ENCODE measurements around the gene ARHGAP5.

The ARHGAP5 gene

GRCh38 chr14:32083315-32083624 is 6.2 kb downstream of the ARHGAP5 start:
- no peak for DNase-seq (ENCODE audit: low read depth in 1 of 2, low spot score in 1 of 2)
- Histone ChIP-seq H3K27me3 (ENCODE audit: insufficient read depth, poor library complexity, severe bottlenecking) (peaks cover 22% of the 10 kb centered on the region), H3K27ac (replicated peaks) (no peak overlapping the region), H3K4me3 (replicated peaks; ENCODE audit: insufficient read depth, low read length) (no peak overlapping the region)
- no peak for TF ChIP-seq GABPA (IDR thresholded peaks at IDR 0.05; ENCODE audit: low read depth)
- no peak for TF ChIP-seq REST (IDR thresholded peaks at IDR 0.05; ENCODE audit: insufficient replicate concordance, low read depth)
- no peak for TF ChIP-seq CTCF (IDR thresholded peaks at IDR 0.05; ENCODE audit: insufficient read depth, low read length)
- no peak for TF ChIP-seq SPI1 (IDR thresholded peaks at IDR 0.05; ENCODE audit: borderline replicate concordance, low read depth)
- TF ChIP-seq POLR2AphosphoS5 (IDR thresholded peaks at IDR 0.05; ENCODE audit: low read depth) = no peak

- Histone ChIP-seq H3K27ac (replicated peaks) (no peak overlapping the region), H3K4me3 (replicated peaks; ENCODE audit: insufficient read depth, low read length) (no peak overlapping the region), H3K27me3 (ENCODE audit: insufficient read depth, poor library complexity, severe bottlenecking) (peaks cover 17% of the 10 kb centered on the region)
- no peak for DNase-seq (ENCODE audit: low read depth in 1 of 2, low spot score in 1 of 2)
- TF ChIP-seq CTCF (IDR thresholded peaks at IDR 0.05; ENCODE audit: insufficient read depth, low read length) (no peak), SPI1 (IDR thresholded peaks at IDR 0.05; ENCODE audit: borderline replicate concordance, low read depth) (no peak), REST (IDR thresholded peaks at IDR 0.05; ENCODE audit: insufficient replicate concordance, low read depth) (no peak), POLR2AphosphoS5 (IDR thresholded peaks at IDR 0.05; ENCODE audit: low read depth) (no peak), GABPA (IDR thresholded peaks at IDR 0.05; ENCODE audit: low read depth) (no peak)
These were observed 6.7 kb downstream of the ARHGAP5 start for GRCh38 chr14:32083789-32084188.

- H3K27ac ChIP-seq (replicated peaks) = no peak overlapping the region
- no peak for TF ChIP-seq SPI1 (IDR thresholded peaks at IDR 0.05; ENCODE audit: borderline replicate concordance, low read depth)
- TF ChIP-seq POLR2AphosphoS5 (IDR thresholded peaks at IDR 0.05; ENCODE audit: low read depth) = no peak
- no peak for TF ChIP-seq REST (IDR thresholded peaks at IDR 0.05; ENCODE audit: insufficient replicate concordance, low read depth)
- no peak for TF ChIP-seq CTCF (IDR thresholded peaks at IDR 0.05; ENCODE audit: insufficient read depth, low read length)
- TF ChIP-seq GABPA (IDR thresholded peaks at IDR 0.05; ENCODE audit: low read depth) = no peak
- no peak for DNase-seq (ENCODE audit: low read depth in 1 of 2, low spot score in 1 of 2)
- peaks cover 10% of the 10 kb centered on the region for H3K27me3 ChIP-seq (ENCODE audit: insufficient read depth, poor library complexity, severe bottlenecking)
- H3K4me3 ChIP-seq (replicated peaks; ENCODE audit: insufficient read depth, low read length) = no peak overlapping the region
These were observed 8.2 kb downstream of the ARHGAP5 start for GRCh38 chr14:32085182-32085844.
